Subcutaneous adipose tissue (tissue), 4 donors: ENCODE data around the gene LGALS14. TPM values are rescaled to one million over a fixed set of nuclear protein-coding genes. Genes with fewer than 3 reads are reported as not detected.

Experiments used
- CTCF ChIP-seq: fragments of 450-650 bp; IDR thresholded peaks from one replicate; pipeline ENCODE4 v1.5.1; 2016; ENCODE audit warnings: low read depth, mild to moderate bottlenecking, control low read depth, antibody characterized with exemption, moderate library complexity
- total RNA-seq, 4 donors: library from RNA; depleted of rRNA; stranded (reverse); fragments of >200 nt; gene quantifications; one replicate each; pipeline ENCODE4 v1.1.0, GENCODE V29; 2016

LGALS14 gene
- total RNA-seq, 4 donors from 2014 or later, result not detected

- no peak for TF ChIP-seq CTCF
These were observed 23.8 kb downstream of the LGALS14 start for GRCh38 chr19:39728040-39728439.

GRCh38 chr19:39729594-39729993, 25.3 kb downstream of the LGALS14 start:
- no peak for TF ChIP-seq CTCF

GRCh38 chr19:39731685-39732084, 27.4 kb downstream of the LGALS14 start:
- TF ChIP-seq CTCF, result no peak

GRCh38 chr19:39733841-39734240, 29.6 kb downstream of the LGALS14 start:
- no peak for TF ChIP-seq CTCF

GRCh38 chr19:39735688-39736087, 31.4 kb downstream of the LGALS14 start:
- TF ChIP-seq CTCF, result no peak

GRCh38 chr19:39736088-39736487, 31.8 kb downstream of the LGALS14 start:
- no peak for TF ChIP-seq CTCF

GRCh38 chr19:39737351-39737750, 33.1 kb downstream of the LGALS14 start:
- TF ChIP-seq CTCF, result no peak
